Measurements from ENCODE around the gene MAP3K6. TPM values are rescaled to one million over a fixed set of nuclear protein-coding genes. Genes with fewer than 3 reads are reported as not detected.
"Not testable (repeated sequence)": the region's sequence is repeated elsewhere in the genome, so short reads cannot be mapped to it uniquely, and the experiment has no call there.

The MAP3K6 gene
- total RNA-seq, 1 experiment from 2014 or later, result 25.1 TPM

GRCh38 chr1:27409669-27410068 is 42.9 kb upstream of the MAP3K6 start:
- POLR2A ChIA-PET (ENCODE audit: unreplicated experiment), result no interaction called here
- Histone ChIP-seq H3K9me2 (replicated peaks; ENCODE audit: low read length) (no peaks in the 10 kb centered on the region), H3K9me3 (ENCODE audit: low read length) (no peaks in the 10 kb centered on the region), H3K4me1 (ENCODE audit: insufficient read depth, low read length) (no peaks in the 10 kb centered on the region), H3F3A (ENCODE audit: low read length, unreplicated experiment) (no peaks in the 10 kb centered on the region), H3K4me2 (ENCODE audit: low read length) (no peak overlapping the region), H3K27ac (ENCODE audit: low read length) (no peak overlapping the region), H3K9ac (ENCODE audit: low read length) (no peak overlapping the region), H3K27me3 (ENCODE audit: low read length) (no peaks in the 10 kb centered on the region), H3K79me2 (ENCODE audit: low read length) (no peaks in the 10 kb centered on the region), H3K36me3 (ENCODE audit: low read depth, low read length) (peaks cover 58% of the 10 kb centered on the region), H2AFZ (ENCODE audit: low read length) (no peak overlapping the region), H3K4me3 (ENCODE audit: low read length) (no peak overlapping the region), H4K20me1 (ENCODE audit: low read length) (no peaks in the 10 kb centered on the region)
- DNase-seq (no peak), ATAC-seq (no peak)
- no TSS peak for BruUV-seq (replicated peaks)
- CTCF ChIA-PET, result no interaction called here
- intact Hi-C loops (cut with micrococcal nuclease), result loop anchor here (10.0 kb wide), 1 partner anchor 145 kb away; no protein-coding TSS in a partner anchor
- TF ChIP-seq EZH2 (IDR thresholded peaks at IDR 0.05; ENCODE audit: low read length, unreplicated experiment) (no peak), EZH2phosphoT487 (IDR thresholded peaks at IDR 0.05; ENCODE audit: borderline replicate concordance, low read length) (no peak)
- TF ChIP-seq, protein P1, sequence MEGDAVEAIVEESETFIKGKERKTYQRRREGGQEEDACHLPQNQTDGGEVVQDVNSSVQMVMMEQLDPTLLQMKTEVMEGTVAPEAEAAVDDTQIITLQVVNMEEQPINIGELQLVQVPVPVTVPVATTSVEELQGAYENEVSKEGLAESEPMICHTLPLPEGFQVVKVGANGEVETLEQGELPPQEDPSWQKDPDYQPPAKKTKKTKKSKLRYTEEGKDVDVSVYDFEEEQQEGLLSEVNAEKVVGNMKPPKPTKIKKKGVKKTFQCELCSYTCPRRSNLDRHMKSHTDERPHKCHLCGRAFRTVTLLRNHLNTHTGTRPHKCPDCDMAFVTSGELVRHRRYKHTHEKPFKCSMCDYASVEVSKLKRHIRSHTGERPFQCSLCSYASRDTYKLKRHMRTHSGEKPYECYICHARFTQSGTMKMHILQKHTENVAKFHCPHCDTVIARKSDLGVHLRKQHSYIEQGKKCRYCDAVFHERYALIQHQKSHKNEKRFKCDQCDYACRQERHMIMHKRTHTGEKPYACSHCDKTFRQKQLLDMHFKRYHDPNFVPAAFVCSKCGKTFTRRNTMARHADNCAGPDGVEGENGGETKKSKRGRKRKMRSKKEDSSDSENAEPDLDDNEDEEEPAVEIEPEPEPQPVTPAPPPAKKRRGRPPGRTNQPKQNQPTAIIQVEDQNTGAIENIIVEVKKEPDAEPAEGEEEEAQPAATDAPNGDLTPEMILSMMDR (conservative IDR thresholded peaks at IDR 0.05; ENCODE audit: low read depth, low read length), result no peak

DNA sequence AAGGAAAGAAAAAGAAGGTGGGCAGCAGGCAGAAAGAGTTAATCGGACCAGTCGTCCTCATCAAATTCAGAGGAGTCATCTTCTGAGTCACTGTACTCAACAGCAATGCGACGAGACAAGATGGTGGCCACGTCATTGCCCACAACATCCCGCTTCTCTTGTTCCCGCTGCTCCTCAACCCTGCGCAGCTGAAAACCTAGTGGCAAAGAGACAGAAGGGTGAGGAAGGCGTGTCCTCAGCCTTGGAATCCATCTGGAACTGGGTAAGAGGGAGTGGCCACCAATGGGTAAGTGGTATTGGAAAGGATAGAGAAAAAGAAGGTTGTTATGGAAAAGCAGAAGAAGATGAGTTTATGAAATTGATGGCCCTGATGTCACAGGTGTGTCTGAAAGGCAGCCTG is 41.4 kb upstream of the MAP3K6 start:
- no TSS peak for BruUV-seq (replicated peaks)
- H3F3A ChIP-seq (ENCODE audit: low read length, unreplicated experiment), result no peaks in the 10 kb centered on the region
- H2AFZ ChIP-seq (ENCODE audit: low read length), result no peak overlapping the region
- no peaks in the 10 kb centered on the region for H3K27me3 ChIP-seq (ENCODE audit: low read length)
- ATAC-seq (no peak), DNase-seq (no peak)
- no peaks in the 10 kb centered on the region for H4K20me1 ChIP-seq (ENCODE audit: low read length)
- no peak overlapping the region for H3K4me2 ChIP-seq (ENCODE audit: low read length)
- no peak overlapping the region for H3K27ac ChIP-seq (ENCODE audit: low read length)
- no peaks in the 10 kb centered on the region for H3K9me3 ChIP-seq (ENCODE audit: low read length)
- CTCF ChIA-PET, result no interaction called here
- no peaks in the 10 kb centered on the region for H3K79me2 ChIP-seq (ENCODE audit: low read length)
- H3K9me2 ChIP-seq (replicated peaks; ENCODE audit: low read length), result no peaks in the 10 kb centered on the region
- TF ChIP-seq, protein P1 (conservative IDR thresholded peaks at IDR 0.05; ENCODE audit: low read depth, low read length), result no peak
- TF ChIP-seq EZH2 (IDR thresholded peaks at IDR 0.05; ENCODE audit: low read length, unreplicated experiment), result no peak
- TF ChIP-seq EZH2phosphoT487 (IDR thresholded peaks at IDR 0.05; ENCODE audit: borderline replicate concordance, low read length), result no peak
- no peaks in the 10 kb centered on the region for H3K4me1 ChIP-seq (ENCODE audit: insufficient read depth, low read length)
- intact Hi-C loops (cut with micrococcal nuclease), result no loop called here
- POLR2A ChIA-PET (ENCODE audit: unreplicated experiment), result no interaction called here
- H3K9ac ChIP-seq (ENCODE audit: low read length), result no peak overlapping the region
- peaks cover 44% of the 10 kb centered on the region for H3K36me3 ChIP-seq (ENCODE audit: low read depth, low read length)
- H3K4me3 ChIP-seq (ENCODE audit: low read length), result no peak overlapping the region

DNA sequence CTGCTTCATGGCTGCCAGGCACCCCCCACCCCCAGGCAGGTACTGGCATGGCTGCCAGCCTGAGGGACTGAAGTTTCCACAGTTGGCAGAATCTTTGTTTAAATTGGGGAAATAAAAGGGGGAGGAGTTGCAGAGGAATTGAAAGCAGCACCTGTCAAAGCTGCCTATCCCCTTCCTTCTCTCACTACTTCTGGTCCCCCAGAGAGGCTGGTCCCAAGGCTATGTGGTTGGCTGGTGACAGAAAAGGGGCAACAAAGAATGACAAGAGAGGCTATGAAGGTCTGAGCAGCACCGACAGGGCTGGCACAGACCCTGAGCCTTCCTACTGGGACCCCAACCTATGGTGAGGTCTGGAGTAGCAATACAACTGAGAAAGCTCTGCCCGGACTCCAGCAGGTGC is 40.0 kb upstream of the MAP3K6 start:
- H4K20me1 ChIP-seq (ENCODE audit: low read length); H3K9me2 ChIP-seq (replicated peaks; ENCODE audit: low read length); POLR2A ChIA-PET (ENCODE audit: unreplicated experiment); ATAC-seq; H3K4me2 ChIP-seq (ENCODE audit: low read length); intact Hi-C loops (cut with micrococcal nuclease); H3K9ac ChIP-seq (ENCODE audit: low read length); H3K4me3 ChIP-seq (ENCODE audit: low read length); H3F3A ChIP-seq (ENCODE audit: low read length, unreplicated experiment); H3K79me2 ChIP-seq (ENCODE audit: low read length); DNase-seq; H3K27ac ChIP-seq (ENCODE audit: low read length); H3K9me3 ChIP-seq (ENCODE audit: low read length); H3K4me1 ChIP-seq (ENCODE audit: insufficient read depth, low read length); H2AFZ ChIP-seq (ENCODE audit: low read length); BruUV-seq (replicated peaks); H3K27me3 ChIP-seq (ENCODE audit: low read length): not testable (repeated sequence)
- H3K36me3 ChIP-seq (ENCODE audit: low read depth, low read length), result peaks cover 30% of the 10 kb centered on the region
- CTCF ChIA-PET, result interaction anchor here (0.6 kb wide), 1 partner anchor 149 kb away, joined by 7 read pairs; no protein-coding TSS in a partner anchor

Data from PC-3 (cell line).